Measurements from ENCODE around the gene DGLUCY.
"Not testable (repeated sequence)": the region's sequence is repeated elsewhere in the genome, so short reads cannot be mapped to it uniquely, and the experiment has no call there.

Gene DGLUCY, protein sequence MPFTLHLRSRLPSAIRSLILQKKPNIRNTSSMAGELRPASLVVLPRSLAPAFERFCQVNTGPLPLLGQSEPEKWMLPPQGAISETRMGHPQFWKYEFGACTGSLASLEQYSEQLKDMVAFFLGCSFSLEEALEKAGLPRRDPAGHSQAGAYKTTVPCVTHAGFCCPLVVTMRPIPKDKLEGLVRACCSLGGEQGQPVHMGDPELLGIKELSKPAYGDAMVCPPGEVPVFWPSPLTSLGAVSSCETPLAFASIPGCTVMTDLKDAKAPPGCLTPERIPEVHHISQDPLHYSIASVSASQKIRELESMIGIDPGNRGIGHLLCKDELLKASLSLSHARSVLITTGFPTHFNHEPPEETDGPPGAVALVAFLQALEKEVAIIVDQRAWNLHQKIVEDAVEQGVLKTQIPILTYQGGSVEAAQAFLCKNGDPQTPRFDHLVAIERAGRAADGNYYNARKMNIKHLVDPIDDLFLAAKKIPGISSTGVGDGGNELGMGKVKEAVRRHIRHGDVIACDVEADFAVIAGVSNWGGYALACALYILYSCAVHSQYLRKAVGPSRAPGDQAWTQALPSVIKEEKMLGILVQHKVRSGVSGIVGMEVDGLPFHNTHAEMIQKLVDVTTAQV

DNA sequence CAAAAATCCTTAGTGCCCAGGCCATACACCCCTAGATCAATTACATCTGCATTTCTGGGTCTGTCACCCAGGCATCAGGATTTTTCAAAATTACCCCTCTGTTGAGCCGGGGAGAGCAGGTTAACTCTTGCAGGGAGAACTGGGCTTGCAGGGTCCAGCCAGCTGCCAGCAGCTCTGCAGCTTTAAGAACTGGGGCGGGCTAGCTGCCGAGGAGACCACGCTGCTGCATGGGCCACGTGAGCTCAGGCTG, at the start of gene DGLUCY:
Gene DGLUCY (plus strand): TSS at position 245 of the 250 bp plus-strand sequence. CDS start 46,222 bp downstream, outside the sequence.
- Histone ChIP-seq H3K4me3 (ENCODE audit: low read length) (peak within 1 kb of the TSS; percentile 55), H3K27ac (ENCODE audit: low read length) (peak within 1 kb of the TSS; percentile 71), H3K27me3 (ENCODE audit: control insufficient read depth, insufficient read depth, low read length) (no peaks in the 10 kb centered on the region), H3K36me3 (ENCODE audit: control insufficient read depth, low read depth, low read length) (no peaks in the 10 kb centered on the region), H3K4me1 (ENCODE audit: control insufficient read depth, low read depth, low read length) (peaks cover 36% of the 10 kb centered on the region), H3K9ac (ENCODE audit: low read length) (peak within 1 kb of the TSS; percentile 80), H3K9me3 (ENCODE audit: control insufficient read depth, low read depth, low read length) (no peaks in the 10 kb centered on the region)

DNA sequence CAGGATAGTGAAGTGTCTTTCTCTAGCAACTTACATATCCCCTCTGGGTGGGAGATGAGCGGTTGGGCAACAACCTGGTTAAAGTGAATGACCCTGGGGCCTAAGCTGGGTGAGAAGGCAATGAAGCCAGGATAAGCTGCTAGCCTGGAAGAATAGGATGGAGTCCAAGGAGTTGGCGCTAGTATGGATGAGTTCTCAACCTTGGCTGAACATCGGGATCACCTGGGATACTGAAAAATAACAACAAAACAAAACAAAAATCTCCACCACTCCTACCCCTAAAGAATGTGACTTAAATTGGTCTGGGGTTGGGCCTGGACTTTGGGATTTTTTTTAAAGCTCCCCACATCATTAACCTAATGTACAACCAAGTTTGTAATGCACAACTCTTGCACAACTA, 48.6 kb upstream of the DGLUCY start:
- Histone ChIP-seq H3K27me3 (ENCODE audit: control insufficient read depth, insufficient read depth, low read length) (no peaks in the 10 kb centered on the region), H3K4me1 (ENCODE audit: control insufficient read depth, low read depth, low read length) (no peaks in the 10 kb centered on the region), H3K9me3 (ENCODE audit: control insufficient read depth, low read depth, low read length) (no peaks in the 10 kb centered on the region), H3K36me3 (ENCODE audit: control insufficient read depth, low read depth, low read length) (no peaks in the 10 kb centered on the region), H3K4me3 (ENCODE audit: low read length) (no peak overlapping the region), H3K27ac (ENCODE audit: low read length) (no peak overlapping the region), H3K9ac (ENCODE audit: low read length) (no peak overlapping the region)

DNA sequence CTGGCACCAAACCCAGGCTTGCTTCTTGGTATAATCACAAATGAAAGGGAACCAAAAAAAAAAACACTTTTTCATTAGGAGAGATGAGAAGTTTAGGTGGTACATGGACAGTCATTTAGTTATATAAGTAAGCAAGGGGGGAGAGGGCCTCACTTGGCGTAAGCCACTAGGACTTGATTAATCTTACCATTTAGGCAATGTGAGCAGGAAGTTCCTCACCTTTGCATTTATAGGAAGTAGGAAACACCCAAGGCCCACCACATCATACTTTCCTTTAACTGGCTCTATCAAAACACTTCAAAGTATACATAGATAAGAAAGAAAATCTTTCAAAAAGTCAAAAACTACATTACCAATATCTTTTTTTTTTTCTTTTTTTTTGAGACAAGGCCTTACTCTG, 46.7 kb upstream of the DGLUCY start:
- Histone ChIP-seq H3K36me3 (ENCODE audit: control insufficient read depth, low read depth, low read length) (no peaks in the 10 kb centered on the region), H3K9me3 (ENCODE audit: control insufficient read depth, low read depth, low read length) (no peaks in the 10 kb centered on the region), H3K4me3 (ENCODE audit: low read length) (no peak overlapping the region), H3K27ac (ENCODE audit: low read length) (no peak overlapping the region), H3K9ac (ENCODE audit: low read length) (no peak overlapping the region), H3K27me3 (ENCODE audit: control insufficient read depth, insufficient read depth, low read length) (no peaks in the 10 kb centered on the region), H3K4me1 (ENCODE audit: control insufficient read depth, low read depth, low read length) (no peaks in the 10 kb centered on the region)

DNA sequence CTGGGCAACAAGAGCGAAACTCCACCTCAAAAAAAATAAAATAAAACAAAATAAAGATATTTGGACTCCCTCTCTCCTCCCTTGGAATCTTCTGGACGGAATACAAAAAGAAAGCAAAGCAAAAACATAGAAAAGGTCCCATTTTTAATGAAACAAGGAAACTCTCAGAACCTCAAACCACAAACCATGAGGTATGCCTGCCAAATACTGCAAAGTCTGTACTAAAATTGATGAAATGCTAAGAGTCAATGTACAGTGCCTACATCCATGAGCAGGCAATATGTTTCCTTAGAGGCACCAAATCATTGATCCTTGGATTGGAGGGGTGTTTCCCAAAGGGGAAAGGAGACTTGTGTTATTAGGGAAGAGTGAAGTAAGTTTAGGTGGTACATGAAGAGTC, 45.2 kb upstream of the DGLUCY start:
- Histone ChIP-seq H3K4me3 (ENCODE audit: low read length) (no peak overlapping the region), H3K27ac (ENCODE audit: low read length) (no peak overlapping the region), H3K4me1 (ENCODE audit: control insufficient read depth, low read depth, low read length) (no peaks in the 10 kb centered on the region), H3K9me3 (ENCODE audit: control insufficient read depth, low read depth, low read length) (no peaks in the 10 kb centered on the region), H3K27me3 (ENCODE audit: control insufficient read depth, insufficient read depth, low read length) (no peaks in the 10 kb centered on the region), H3K36me3 (ENCODE audit: control insufficient read depth, low read depth, low read length) (no peaks in the 10 kb centered on the region), H3K9ac (ENCODE audit: low read length) (no peak overlapping the region)

DNA sequence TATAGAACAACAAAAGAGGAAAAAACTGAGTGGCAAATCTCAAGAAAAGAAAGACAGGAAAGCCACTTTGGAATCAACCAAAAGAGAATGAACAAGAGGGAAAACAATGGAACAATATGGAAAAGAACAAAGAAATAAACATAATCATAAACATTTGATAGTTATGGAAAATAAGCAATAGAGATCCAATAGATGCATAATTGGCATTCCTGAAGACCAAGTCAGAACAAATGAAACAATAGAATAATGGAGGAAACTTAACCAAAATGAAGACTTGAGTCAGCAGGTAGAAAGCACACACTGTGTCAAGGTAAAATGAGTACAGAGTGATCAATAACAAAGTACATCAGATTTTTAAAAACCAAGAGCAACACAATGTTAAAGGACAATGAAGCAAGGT, 43.3 kb upstream of the DGLUCY start:
- no peak overlapping the region for H3K4me3 ChIP-seq (ENCODE audit: low read length)
- no peak overlapping the region for H3K9ac ChIP-seq (ENCODE audit: low read length)
- no peaks in the 10 kb centered on the region for H3K4me1 ChIP-seq (ENCODE audit: control insufficient read depth, low read depth, low read length)
- no peak overlapping the region for H3K27ac ChIP-seq (ENCODE audit: low read length)
- no peaks in the 10 kb centered on the region for H3K36me3 ChIP-seq (ENCODE audit: control insufficient read depth, low read depth, low read length)
- H3K9me3 ChIP-seq (ENCODE audit: control insufficient read depth, low read depth, low read length) = no peaks in the 10 kb centered on the region
- no peaks in the 10 kb centered on the region for H3K27me3 ChIP-seq (ENCODE audit: control insufficient read depth, insufficient read depth, low read length)

DNA sequence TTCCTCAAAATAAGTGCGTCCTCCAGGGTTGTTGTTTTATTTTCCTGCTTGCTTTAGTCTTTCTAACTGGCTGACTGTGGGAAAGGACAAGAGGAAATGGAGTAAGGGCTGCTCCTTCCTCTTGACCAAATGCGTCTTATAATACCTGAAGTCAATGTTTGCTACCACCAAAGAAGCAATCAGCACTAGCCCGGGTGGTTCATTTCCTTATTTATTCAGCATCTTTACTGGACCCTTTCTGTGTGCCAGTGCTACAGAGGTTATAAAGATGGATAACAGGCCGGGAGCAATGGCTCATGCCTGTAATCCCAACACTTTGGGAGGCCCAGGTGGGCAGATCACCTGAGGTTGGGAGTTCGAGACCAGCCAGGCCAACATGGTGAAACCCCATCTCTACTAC, 38.3 kb upstream of the DGLUCY start:
- Histone ChIP-seq H3K27me3 (ENCODE audit: control insufficient read depth, insufficient read depth, low read length) (no peaks in the 10 kb centered on the region), H3K9me3 (ENCODE audit: control insufficient read depth, low read depth, low read length) (no peaks in the 10 kb centered on the region), H3K27ac (ENCODE audit: low read length) (no peak overlapping the region), H3K4me1 (ENCODE audit: control insufficient read depth, low read depth, low read length) (no peaks in the 10 kb centered on the region), H3K36me3 (ENCODE audit: control insufficient read depth, low read depth, low read length) (no peaks in the 10 kb centered on the region), H3K4me3 (ENCODE audit: low read length) (no peak overlapping the region), H3K9ac (ENCODE audit: low read length) (no peak overlapping the region)

DNA sequence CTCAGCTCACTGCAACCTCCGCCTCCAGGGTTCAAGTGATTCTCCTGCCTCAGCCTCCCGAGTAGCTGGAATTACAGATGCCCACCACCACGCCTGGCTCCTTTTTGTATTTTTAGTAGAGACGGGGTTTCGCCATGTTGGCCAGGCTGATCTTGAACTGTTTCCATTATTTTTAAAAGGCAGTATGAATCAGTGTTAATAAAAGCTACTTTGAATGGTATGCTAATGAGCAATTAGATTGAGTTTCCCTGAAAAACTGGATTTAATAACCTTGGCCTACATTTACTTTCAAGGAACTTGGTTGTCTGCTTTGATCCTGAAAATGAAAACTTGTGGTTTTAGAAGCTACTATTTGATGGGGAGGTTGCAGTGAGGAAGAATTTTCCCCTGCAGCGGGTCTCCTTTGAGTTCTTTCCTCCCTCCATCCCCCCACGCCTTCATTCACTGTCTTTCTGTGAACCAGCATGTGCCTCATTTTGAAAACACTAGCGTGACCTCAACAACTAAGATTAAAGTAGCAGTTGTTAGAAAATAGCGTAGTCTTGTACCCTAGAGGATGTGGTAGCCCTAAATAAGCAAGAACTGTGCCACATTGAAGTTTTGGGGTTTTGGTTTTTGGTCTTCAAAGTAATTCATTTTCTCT, 35.7 kb upstream of the DGLUCY start:
- H3K9ac ChIP-seq (ENCODE audit: low read length) = no peak overlapping the region
- no peaks in the 10 kb centered on the region for H3K4me1 ChIP-seq (ENCODE audit: control insufficient read depth, low read depth, low read length)
- no peaks in the 10 kb centered on the region for H3K9me3 ChIP-seq (ENCODE audit: control insufficient read depth, low read depth, low read length)
- no peaks in the 10 kb centered on the region for H3K36me3 ChIP-seq (ENCODE audit: control insufficient read depth, low read depth, low read length)
- no peaks in the 10 kb centered on the region for H3K27me3 ChIP-seq (ENCODE audit: control insufficient read depth, insufficient read depth, low read length)
- H3K27ac ChIP-seq (ENCODE audit: low read length) = no peak overlapping the region
- H3K4me3 ChIP-seq (ENCODE audit: low read length) = no peak overlapping the region

DNA sequence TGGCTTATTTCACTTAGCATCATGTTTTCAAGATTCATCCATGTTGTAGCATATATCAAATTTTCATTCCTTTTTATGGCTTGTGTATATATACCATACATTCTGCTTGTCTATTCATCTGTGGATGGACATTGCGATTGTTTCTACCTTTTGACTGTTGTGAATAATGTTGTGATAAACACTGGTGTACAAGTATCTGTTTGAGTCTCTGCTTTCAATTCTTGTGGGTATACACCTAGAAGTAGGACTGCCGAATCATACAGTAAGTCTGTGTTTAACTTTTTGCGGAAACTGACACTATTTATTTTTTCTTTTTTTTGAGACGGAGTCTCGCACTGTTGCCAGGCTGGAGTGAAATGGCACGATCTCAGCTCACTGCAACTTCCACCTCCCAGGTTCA, 33.8 kb upstream of the DGLUCY start:
- Histone ChIP-seq H3K4me1 (ENCODE audit: control insufficient read depth, low read depth, low read length) (no peaks in the 10 kb centered on the region), H3K9me3 (ENCODE audit: control insufficient read depth, low read depth, low read length) (no peaks in the 10 kb centered on the region), H3K9ac (ENCODE audit: low read length) (no peak overlapping the region), H3K27me3 (ENCODE audit: control insufficient read depth, insufficient read depth, low read length) (no peaks in the 10 kb centered on the region), H3K4me3 (ENCODE audit: low read length) (no peak overlapping the region), H3K36me3 (ENCODE audit: control insufficient read depth, low read depth, low read length) (no peaks in the 10 kb centered on the region), H3K27ac (ENCODE audit: low read length) (no peak overlapping the region)

DNA sequence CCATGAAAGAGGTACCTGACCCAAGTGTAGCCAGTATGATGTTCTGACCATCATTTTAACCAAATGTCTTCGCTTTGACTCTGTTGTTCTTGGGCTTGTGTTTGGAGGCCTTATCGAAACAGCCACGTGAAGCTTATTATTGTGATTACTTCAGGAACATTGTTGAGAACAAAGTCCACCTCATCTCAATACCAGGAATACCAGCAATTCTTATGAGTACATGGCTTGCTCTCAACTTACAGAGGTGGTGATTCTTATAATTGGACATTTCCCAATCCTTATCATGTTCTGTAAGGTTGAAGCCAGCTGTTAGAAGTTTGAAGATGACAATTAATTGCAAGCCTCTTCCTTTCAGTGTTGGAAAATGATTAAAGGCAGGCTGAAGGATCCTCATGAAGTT, 31.6 kb upstream of the DGLUCY start:
- H3K27me3 ChIP-seq (ENCODE audit: control insufficient read depth, insufficient read depth, low read length) = no peaks in the 10 kb centered on the region
- H3K4me1 ChIP-seq (ENCODE audit: control insufficient read depth, low read depth, low read length) = no peaks in the 10 kb centered on the region
- H3K9me3 ChIP-seq (ENCODE audit: control insufficient read depth, low read depth, low read length) = no peaks in the 10 kb centered on the region
- no peak overlapping the region for H3K9ac ChIP-seq (ENCODE audit: low read length)
- H3K27ac ChIP-seq (ENCODE audit: low read length) = no peak overlapping the region
- no peak overlapping the region for H3K4me3 ChIP-seq (ENCODE audit: low read length)
- no peaks in the 10 kb centered on the region for H3K36me3 ChIP-seq (ENCODE audit: control insufficient read depth, low read depth, low read length)

DNA sequence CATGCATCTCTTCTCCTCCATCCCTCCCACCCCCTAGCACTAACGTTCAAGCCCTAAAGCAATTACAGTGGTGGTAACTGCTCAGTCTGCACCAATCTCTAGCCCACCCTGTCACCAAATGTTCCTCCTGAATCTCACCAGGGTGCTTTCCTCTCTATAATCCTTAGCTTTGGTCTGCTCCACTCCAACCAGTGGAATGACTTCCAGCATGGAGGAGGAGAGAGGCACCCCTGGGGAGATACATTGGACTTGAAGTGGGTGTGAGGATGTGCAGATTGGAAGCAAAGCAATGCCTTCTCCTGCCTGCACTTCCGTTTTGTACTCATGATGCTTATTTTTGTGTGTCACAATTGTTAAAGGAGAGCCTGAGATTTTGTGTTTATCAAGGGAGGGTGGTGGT, 29.4 kb upstream of the DGLUCY start:
- Histone ChIP-seq H3K4me3 (ENCODE audit: low read length) (no peak overlapping the region), H3K27ac (ENCODE audit: low read length) (no peak overlapping the region), H3K9me3 (ENCODE audit: control insufficient read depth, low read depth, low read length) (no peaks in the 10 kb centered on the region), H3K4me1 (ENCODE audit: control insufficient read depth, low read depth, low read length) (no peaks in the 10 kb centered on the region), H3K36me3 (ENCODE audit: control insufficient read depth, low read depth, low read length) (no peaks in the 10 kb centered on the region), H3K27me3 (ENCODE audit: control insufficient read depth, insufficient read depth, low read length) (no peaks in the 10 kb centered on the region), H3K9ac (ENCODE audit: low read length) (no peak overlapping the region)

DNA sequence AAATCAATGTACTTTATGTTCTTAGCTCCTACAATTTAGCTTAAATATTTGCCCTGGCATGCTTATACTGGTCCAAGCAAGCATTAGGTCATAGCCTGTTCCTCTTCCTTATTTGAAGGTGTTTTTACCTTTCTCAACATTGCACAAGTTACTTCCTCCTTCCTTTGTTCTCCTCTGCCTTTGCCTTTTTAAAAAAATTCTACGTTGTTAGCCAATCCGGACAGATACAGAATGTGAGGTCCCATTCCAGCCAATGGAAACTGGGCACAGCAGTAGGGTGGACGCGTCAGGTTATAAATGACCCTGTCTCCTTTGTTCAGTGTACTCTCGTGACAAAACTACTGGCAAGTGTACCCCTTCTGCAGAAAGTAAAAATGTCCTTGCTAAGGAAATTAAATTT, 26.4 kb upstream of the DGLUCY start:
- not testable (repeated sequence) for H3K9ac ChIP-seq (ENCODE audit: low read length); H3K4me3 ChIP-seq (ENCODE audit: low read length); H3K9me3 ChIP-seq (ENCODE audit: control insufficient read depth, low read depth, low read length); H3K36me3 ChIP-seq (ENCODE audit: control insufficient read depth, low read depth, low read length); H3K4me1 ChIP-seq (ENCODE audit: control insufficient read depth, low read depth, low read length); H3K27me3 ChIP-seq (ENCODE audit: control insufficient read depth, insufficient read depth, low read length); H3K27ac ChIP-seq (ENCODE audit: low read length)

Data from iPS-18a (cell line).